Activated T-cell treated with anti-CD3 and anti-CD28 coated beads, Interleukin-2, amount 50 U/mL, for 72 hours (primary cell): ENCODE data around the gene APOL5. TPM values are rescaled to one million over a fixed set of nuclear protein-coding genes. Genes with fewer than 3 reads are reported as not detected.
"Not testable (repeated sequence)": the region's sequence is repeated elsewhere in the genome, so short reads cannot be mapped to it uniquely, and the experiment has no call there.

Experiments used
- ATAC-seq, 2 donors: fragments of 150-1000 bp; cut with Tn5 transposase; replicated peaks in 1 of 2; 2 replicates each; pipeline ENCODE4 v1.10.0; 2021; ENCODE audit warnings: moderate library complexity in 2 of 2, mild to moderate bottlenecking in 1 of 2
- DNase-seq, 2 donors: peaks; one replicate each; pipeline ENCODE4 v3.0.0; 2021 to 2022; ENCODE audit warnings: mixed read lengths in 1 of 2
- H3K27ac Mint-ChIP-seq: one replicate; pipeline ENCODE4 v1.8.0; 2022; ENCODE audit warnings: mild to moderate bottlenecking, moderate library complexity, mixed read lengths
- H3K27me3 Mint-ChIP-seq: one replicate; pipeline ENCODE4 v1.8.0; 2022; ENCODE audit warnings: low read depth, mixed read lengths
- H3K36me3 Mint-ChIP-seq, 2 donors: one replicate each; pipeline ENCODE4 v1.8.0; 2022; ENCODE audit warnings: mixed read lengths in 2 of 2, mild to moderate bottlenecking in 1 of 2; ENCODE audit not compliant: insufficient read depth in 2 of 2
- H3K4me1 Mint-ChIP-seq: one replicate; pipeline ENCODE4 v1.8.0; 2022; ENCODE audit warnings: low read depth, mixed read lengths
- H3K4me3 Mint-ChIP-seq, 2 donors: one replicate each; pipeline ENCODE4 v1.8.0; 2022; ENCODE audit warnings: mild to moderate bottlenecking in 2 of 2, mixed read lengths in 2 of 2, moderate library complexity in 2 of 2
- H3K9me3 Mint-ChIP-seq, 2 donors: one replicate each; pipeline ENCODE4 v1.8.0; 2022; ENCODE audit warnings: mixed read lengths in 2 of 2
- total RNA-seq, 2 donors: library from RNA; stranded (reverse); gene quantifications; one replicate each; pipeline ENCODE4 v1.2.3, GENCODE V29; 2022

The APOL5 gene
- total RNA-seq, 2 donors from 2014 or later: not detected

DNA sequence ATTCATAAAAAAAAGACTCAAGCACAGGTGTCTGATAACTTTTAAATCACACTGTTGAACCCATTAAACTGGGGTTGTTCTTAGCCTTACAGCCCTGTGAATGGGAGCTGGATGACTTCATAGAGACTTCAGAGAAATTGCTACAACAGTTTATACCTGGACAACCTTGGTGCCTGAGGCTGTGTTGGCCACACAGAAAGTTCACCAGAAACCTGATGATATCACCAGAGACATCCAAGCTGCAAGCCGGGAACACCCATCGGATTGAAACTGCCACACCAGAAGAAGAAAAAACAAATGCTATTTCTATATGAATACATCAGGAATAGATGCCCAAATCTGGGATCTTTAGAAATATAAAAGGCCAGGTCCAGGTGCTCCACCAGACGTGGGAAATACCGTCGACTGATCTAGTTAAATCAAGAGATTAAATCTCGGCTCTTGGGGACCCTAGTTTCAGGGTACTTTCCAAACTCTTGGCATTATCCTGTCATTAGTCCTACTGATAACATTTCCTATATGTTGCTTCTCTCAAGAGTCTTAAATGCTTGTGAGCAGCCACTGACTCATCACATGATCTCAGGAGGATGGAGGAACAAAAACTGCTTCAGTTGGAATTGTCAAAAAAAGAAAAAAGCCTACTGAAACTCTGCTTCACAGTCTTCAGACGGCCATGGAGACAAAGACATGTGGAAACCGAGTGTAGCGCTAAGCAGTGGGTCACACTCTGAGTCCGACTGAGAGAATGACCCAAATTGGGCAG lies 28.6 kb upstream of the APOL5 start:
- Mint-ChIP-seq H3K4me3 (no peak overlapping the region), H3K27ac (no peak overlapping the region), H3K36me3 (no peaks in the 10 kb centered on the region), H3K4me1 (no peaks in the 10 kb centered on the region), H3K27me3 (no peaks in the 10 kb centered on the region), H3K9me3 (no peaks in the 10 kb centered on the region)
- no peak for ATAC-seq
- no peak for DNase-seq

DNA sequence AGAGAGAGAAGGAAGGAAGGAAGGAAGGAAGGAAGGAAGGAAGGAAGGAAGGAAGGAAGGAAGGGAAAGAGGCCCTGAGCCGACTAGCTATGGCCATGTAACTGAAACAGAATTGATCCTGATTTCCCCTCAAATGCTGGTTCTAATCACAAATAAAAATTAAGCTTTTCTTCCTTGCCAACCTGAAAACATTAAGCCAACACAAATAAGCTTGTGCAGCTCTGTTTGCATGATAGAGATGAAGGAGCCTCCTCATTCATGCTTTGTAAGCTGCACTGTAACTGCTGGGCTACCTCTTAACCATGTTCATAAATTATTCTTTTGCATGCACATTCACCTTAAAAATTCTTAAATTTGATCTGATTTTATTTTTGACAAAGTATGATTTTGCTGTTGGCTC lies 27.7 kb upstream of the APOL5 start:
- Mint-ChIP-seq H3K4me1 (no peaks in the 10 kb centered on the region), H3K9me3 (no peaks in the 10 kb centered on the region), H3K36me3 (no peaks in the 10 kb centered on the region), H3K27ac (no peak overlapping the region), H3K27me3 (no peaks in the 10 kb centered on the region), H3K4me3 (no peak overlapping the region)
- ATAC-seq: no peak
- no peak for DNase-seq

DNA sequence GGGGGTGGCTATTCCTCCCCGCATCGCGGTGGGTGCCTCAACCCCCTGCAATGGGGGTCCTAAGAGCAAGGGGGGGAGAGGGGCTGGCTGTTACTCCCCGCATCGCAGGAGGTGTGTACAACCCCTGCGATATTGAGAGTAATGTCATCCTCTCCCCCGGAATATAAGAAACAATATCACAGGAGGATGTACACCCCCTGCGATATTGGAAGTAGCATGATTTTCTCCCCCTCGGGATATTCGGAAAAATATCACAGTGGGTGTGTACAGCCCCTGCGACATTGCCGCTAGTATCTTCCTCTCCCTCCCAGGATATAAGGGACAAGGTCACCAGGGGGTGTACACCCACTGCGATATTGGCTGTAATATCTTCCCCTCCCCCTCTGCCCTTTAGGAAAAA lies 22.5 kb upstream of the APOL5 start:
- H3K4me3 Mint-ChIP-seq: no peak overlapping the region
- H3K4me1 Mint-ChIP-seq: no peaks in the 10 kb centered on the region
- no peak overlapping the region for H3K27ac Mint-ChIP-seq
- no peaks in the 10 kb centered on the region for H3K36me3 Mint-ChIP-seq
- ATAC-seq (peak in 1 of 2 donors; percentile 16), DNase-seq (no peak)
- H3K9me3 Mint-ChIP-seq: no peaks in the 10 kb centered on the region
- H3K27me3 Mint-ChIP-seq: no peaks in the 10 kb centered on the region

DNA sequence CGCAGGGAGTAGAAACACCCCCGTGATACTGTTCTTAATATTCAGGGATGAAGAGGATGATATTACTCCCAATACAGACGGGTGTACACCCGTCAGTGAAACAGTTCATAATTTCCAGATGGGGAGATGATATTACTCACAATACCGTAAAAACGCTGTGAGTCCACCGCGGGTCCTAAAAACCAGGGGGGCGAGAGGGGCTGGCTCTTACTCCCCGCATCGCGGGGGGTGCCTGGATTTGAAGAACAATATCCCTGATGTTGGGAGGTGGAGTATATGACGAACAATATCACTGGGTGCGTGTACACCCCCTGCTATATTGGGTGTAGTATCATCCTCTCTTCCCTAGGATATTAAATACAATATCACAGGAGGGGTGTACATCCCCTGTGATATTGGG lies 20.5 kb upstream of the APOL5 start:
- no peaks in the 10 kb centered on the region for H3K36me3 Mint-ChIP-seq
- no peak overlapping the region for H3K27ac Mint-ChIP-seq
- peak; percentile 65 to 75 for ATAC-seq
- no peaks in the 10 kb centered on the region for H3K27me3 Mint-ChIP-seq
- H3K9me3 Mint-ChIP-seq: no peaks in the 10 kb centered on the region
- H3K4me1 Mint-ChIP-seq: no peaks in the 10 kb centered on the region
- peak; percentile 25 to 27 for DNase-seq
- H3K4me3 Mint-ChIP-seq: no peak overlapping the region

DNA sequence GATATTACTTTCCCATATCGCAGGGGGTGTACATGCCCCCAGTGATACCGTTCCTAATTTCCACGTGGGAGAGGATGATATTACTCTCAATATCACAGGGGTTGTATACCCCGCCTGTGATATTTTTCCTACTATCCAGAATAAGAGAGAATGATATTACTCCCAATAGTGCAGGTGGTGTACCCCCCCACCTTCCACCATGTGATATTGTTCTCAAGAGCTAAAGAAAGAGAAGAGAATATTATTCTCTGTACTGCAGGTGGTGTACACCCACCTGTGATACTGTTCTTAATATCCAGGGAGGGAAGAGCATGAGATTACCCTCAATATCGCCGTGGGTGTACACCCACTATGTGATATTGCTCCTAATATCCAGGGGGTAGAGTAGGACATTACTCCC lies 17.8 kb upstream of the APOL5 start:
- ATAC-seq, H3K9me3 Mint-ChIP-seq, DNase-seq, H3K27me3 Mint-ChIP-seq, H3K4me1 Mint-ChIP-seq, H3K36me3 Mint-ChIP-seq, H3K4me3 Mint-ChIP-seq, H3K27ac Mint-ChIP-seq: not testable (repeated sequence)

DNA sequence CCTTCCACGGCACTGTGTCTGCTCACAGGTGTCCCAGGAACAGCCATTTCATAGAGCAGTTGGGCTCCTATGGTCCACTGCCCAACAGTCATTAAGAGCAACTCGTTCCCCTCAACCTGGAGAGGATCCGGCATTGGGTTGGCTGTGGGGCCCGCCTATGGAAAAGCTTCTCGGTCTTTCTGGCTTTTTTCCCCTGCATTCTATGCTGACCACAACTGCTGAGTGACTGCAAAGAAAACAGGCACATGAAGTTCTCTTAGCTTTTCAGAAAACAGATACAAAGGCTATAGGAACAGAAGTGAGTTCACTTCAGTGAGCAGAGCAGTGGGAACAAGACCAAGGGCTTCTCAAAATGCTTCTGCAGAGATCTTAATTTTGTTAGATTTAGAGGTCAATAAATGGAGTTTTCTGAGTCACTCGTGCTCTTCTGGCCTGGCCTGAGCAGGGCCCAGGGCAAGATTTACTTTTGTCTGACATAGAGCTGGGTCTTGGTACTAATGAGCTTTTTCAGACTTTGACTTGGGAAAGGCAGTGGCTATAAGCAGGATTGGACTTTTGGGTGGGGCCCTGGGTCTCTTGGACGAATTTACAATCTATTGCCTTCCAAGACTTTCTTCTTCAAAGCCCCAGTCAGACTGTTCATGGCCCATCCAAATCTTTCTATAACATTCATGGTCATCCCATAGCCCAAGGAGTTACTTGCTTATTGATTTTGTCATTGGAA lies 13.6 kb upstream of the APOL5 start:
- ATAC-seq (no peak), DNase-seq (no peak)
- no peaks in the 10 kb centered on the region for H3K9me3 Mint-ChIP-seq
- H3K27ac Mint-ChIP-seq: no peak overlapping the region
- H3K4me1 Mint-ChIP-seq: no peaks in the 10 kb centered on the region
- H3K4me3 Mint-ChIP-seq: no peak overlapping the region
- H3K27me3 Mint-ChIP-seq: no peaks in the 10 kb centered on the region
- no peaks in the 10 kb centered on the region for H3K36me3 Mint-ChIP-seq

DNA sequence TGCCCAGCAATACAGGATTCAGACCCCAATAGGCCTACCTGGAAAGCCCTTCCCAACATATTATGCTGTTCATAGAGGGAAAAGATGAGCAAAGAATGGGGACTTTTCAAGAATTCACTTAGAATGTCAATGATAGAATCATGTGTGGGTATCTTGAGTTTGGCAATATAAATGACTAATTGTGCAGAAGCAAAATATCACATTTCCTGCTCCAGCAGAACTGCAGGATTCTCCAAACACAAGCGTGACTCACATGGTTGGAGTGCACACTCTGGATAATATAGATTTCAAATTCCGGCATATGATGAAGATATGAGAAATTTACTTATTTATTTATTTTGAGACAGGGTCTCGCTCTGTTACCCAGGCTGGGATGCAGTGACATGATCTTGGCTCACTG lies 12.5 kb upstream of the APOL5 start:
- no peaks in the 10 kb centered on the region for H3K36me3 Mint-ChIP-seq
- no peaks in the 10 kb centered on the region for H3K27me3 Mint-ChIP-seq
- H3K4me1 Mint-ChIP-seq: no peaks in the 10 kb centered on the region

DNA sequence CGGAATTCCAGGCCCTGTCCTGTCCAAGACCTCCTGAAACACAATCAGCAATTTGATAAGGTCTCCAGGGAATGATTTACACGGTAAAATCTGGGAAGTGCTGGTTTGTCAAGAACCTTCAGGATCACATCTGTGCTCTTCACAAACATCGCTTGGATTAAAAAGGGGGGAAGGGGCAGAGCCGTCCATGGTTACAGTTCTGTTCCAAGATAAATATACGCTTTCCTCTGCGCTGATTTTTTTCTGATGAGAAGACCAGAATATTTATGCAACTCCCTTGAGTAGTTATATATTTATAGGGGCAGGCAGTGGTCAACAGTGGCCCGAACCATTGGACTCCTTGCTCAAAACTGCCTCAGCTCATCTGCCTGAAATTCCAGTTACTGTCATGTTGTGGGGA lies 9.2 kb upstream of the APOL5 start:
- H3K9me3 Mint-ChIP-seq: peaks cover 2 to 6% of the 10 kb centered on the region in 2 donors
- no peak for ATAC-seq
- H3K36me3 Mint-ChIP-seq: peaks cover 3 to 4% of the 10 kb centered on the region in 2 donors
- DNase-seq: no peak
- no peak overlapping the region for H3K4me3 Mint-ChIP-seq
- H3K4me1 Mint-ChIP-seq: no peaks in the 10 kb centered on the region
- H3K27ac Mint-ChIP-seq: no peak overlapping the region
- H3K27me3 Mint-ChIP-seq: no peaks in the 10 kb centered on the region

More for the DNA sequence above, 12.5 kb upstream of the APOL5 start:
- ATAC-seq (no peak), DNase-seq (no peak)
- Mint-ChIP-seq H3K4me3 (no peak overlapping the region), H3K9me3 (no peaks in the 10 kb centered on the region), H3K27ac (no peak overlapping the region)

DNA sequence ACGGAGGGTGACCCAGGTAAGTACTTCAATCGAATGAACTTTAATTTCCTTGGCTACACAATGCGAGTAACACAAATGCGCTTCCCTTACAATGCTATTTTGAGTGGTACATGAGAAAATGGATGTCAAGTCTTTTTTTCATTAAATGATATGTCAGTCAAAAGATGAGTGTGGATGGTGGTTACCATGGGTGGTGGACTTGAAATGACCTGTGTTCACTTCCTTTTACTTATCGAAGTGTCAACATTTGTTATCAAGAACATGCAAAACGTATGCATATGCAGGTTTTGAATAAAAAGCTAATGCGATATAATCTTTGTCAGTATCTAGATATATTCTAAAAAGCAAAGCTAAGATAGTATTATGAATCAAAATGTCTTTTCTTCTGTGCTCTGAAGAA lies 8.8 kb upstream of the APOL5 start:
- DNase-seq: no peak
- Mint-ChIP-seq H3K27ac (no peak overlapping the region), H3K27me3 (no peaks in the 10 kb centered on the region)

DNA sequence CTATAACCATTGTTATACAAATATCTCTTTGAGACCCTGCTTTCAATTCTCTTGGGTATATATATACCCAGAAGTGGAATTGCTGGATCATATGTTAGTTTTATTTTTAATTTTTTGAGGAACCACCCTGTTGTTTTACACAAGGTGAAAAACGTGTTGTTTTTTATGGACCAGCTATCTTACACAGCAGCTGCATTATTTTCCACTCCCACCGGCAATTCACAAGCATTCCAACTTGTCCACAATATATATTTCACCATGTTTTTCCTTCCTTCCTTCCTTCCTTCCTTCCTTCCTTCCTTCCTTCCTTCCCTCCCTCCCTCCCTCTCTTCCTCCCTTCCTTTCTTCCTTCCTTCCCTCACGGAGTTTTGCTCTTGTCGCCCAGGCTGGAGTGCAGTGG lies 6.3 kb upstream of the APOL5 start:
- H3K4me3 Mint-ChIP-seq: no peak overlapping the region
- H3K27me3 Mint-ChIP-seq: no peaks in the 10 kb centered on the region
- DNase-seq (no peak), ATAC-seq (no peak)
- no peak overlapping the region for H3K27ac Mint-ChIP-seq
- peaks cover 2 to 9% of the 10 kb centered on the region in 2 donors for H3K9me3 Mint-ChIP-seq
- H3K36me3 Mint-ChIP-seq: peaks cover 3 to 6% of the 10 kb centered on the region in 2 donors
- no peaks in the 10 kb centered on the region for H3K4me1 Mint-ChIP-seq

More for the DNA sequence above, 8.8 kb upstream of the APOL5 start:
- Mint-ChIP-seq H3K4me1 (no peaks in the 10 kb centered on the region), H3K9me3 (peaks cover 2 to 9% of the 10 kb centered on the region in 2 donors), H3K4me3 (no peak overlapping the region), H3K36me3 (peaks cover 3 to 6% of the 10 kb centered on the region in 2 donors)
- ATAC-seq: no peak

DNA sequence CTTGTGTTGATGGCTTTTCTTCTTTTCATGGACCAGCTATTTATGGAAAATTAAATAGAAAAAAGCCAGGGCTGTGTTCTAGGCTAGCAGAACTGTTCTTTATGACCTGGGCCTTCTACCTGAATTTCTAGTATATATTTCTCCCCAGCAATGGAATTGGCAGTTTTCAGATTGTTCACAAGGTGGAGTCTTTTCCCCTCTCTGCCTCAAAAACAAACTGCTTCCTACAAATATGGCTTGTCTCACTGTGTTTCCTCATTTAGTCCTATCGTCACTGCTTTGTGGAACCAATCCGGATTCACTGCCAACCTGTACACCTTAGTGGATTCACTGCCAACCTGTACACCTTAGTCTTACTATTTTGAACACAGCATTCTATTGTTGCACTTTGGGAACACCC lies 5.0 kb upstream of the APOL5 start:
- Mint-ChIP-seq H3K4me1 (no peaks in the 10 kb centered on the region), H3K36me3 (peaks cover 3 to 6% of the 10 kb centered on the region in 2 donors), H3K9me3 (peaks cover 2 to 9% of the 10 kb centered on the region in 2 donors), H3K27me3 (no peaks in the 10 kb centered on the region), H3K4me3 (no peak overlapping the region), H3K27ac (no peak overlapping the region)
- DNase-seq: no peak
- ATAC-seq: no peak

DNA sequence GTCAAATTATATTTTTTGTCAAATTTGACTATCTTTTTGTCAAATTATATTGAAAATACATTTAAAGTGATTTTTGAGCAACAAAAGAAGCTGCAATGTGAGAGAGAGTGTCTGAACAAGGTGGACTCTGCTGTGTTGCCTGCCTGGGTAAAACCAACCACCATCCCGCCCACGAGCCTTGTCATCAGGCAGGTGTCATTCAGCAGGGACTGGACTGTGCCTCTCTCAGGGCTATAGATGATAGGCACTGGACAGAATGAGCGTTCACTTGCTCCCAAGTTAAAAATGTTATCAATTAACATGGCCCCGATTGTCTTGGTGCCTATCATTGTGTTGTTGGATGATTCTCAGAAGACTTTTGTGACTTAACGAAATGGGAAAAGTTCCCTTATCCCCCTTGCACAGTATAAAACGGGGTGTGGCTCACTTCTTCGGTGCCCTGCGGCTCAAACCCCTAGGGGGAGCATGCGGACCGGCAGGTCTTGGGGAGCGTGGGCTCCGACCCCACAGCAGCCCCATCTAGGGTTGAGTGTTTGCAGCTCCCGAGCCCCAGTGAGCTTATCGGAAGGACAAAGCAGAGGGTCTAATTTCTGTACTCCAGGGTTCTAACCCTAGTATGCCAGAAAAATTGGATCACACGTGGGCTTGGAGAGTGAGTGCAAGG lies 1.7 kb downstream of the APOL5 start:
- DNase-seq (no peak), ATAC-seq (no peak)
- Mint-ChIP-seq H3K4me3 (no peak overlapping the region), H3K4me1 (no peaks in the 10 kb centered on the region), H3K36me3 (no peaks in the 10 kb centered on the region), H3K27me3 (no peaks in the 10 kb centered on the region), H3K9me3 (no peaks in the 10 kb centered on the region), H3K27ac (no peak overlapping the region)

DNA sequence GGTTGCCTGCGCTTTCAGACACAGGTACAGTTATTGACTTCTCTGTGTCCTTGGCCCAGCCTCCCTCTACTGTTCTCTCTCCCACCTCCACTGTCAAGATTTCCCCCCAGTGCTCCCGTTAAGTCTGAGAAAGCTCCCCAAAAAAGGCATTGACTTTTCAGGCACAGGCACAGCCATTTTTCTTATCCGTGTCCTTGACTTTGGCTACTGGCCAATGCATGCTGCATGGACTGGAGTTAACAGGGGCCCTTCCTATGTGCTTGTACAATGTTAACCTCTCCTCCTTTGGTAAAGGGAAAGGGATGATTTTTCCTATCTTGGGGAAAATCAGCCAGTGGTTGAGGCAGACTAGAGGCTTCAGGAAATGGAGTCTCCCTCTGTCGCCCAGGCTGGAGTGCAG lies 4.3 kb downstream of the APOL5 start:
- no peak overlapping the region for H3K4me3 Mint-ChIP-seq
- ATAC-seq: no peak
- DNase-seq: no peak

More for the DNA sequence above, 4.3 kb downstream of the APOL5 start:
- H3K4me1 Mint-ChIP-seq: no peaks in the 10 kb centered on the region
- H3K27ac Mint-ChIP-seq: no peak overlapping the region
- no peaks in the 10 kb centered on the region for H3K27me3 Mint-ChIP-seq
- no peaks in the 10 kb centered on the region for H3K9me3 Mint-ChIP-seq
- no peaks in the 10 kb centered on the region for H3K36me3 Mint-ChIP-seq
